Uterus (tissue), 2 donors: ENCODE results near the gene IL16.
"Not testable (repeated sequence)": the region's sequence is repeated elsewhere in the genome, so short reads cannot be mapped to it uniquely, and the experiment has no call there.

ENCODE experiments used
- POLR2A ChIP-seq, 2 donors: fragments of 450-650 bp; IDR thresholded peaks; one replicate each; pipeline ENCODE4 v1.6.1; 2016; ENCODE audit warnings: antibody characterized with exemption in 2 of 2, mild to moderate bottlenecking in 1 of 2, moderate library complexity in 1 of 2
- TF ChIP-seq, protein P1 (sequence below), 4 experiments: fragments of 200-600 bp in 2 of 4; fragments of 450-650 bp in 2 of 4; sonication (generic) in 2 of 4; IDR thresholded peaks; one replicate each; pipeline ENCODE4 v1.5.1; 2016 to 2019; ENCODE audit warnings: antibody characterized with exemption in 4 of 4, mild to moderate bottlenecking in 2 of 4, moderate library complexity in 1 of 4

- TF ChIP-seq, protein P1, sequence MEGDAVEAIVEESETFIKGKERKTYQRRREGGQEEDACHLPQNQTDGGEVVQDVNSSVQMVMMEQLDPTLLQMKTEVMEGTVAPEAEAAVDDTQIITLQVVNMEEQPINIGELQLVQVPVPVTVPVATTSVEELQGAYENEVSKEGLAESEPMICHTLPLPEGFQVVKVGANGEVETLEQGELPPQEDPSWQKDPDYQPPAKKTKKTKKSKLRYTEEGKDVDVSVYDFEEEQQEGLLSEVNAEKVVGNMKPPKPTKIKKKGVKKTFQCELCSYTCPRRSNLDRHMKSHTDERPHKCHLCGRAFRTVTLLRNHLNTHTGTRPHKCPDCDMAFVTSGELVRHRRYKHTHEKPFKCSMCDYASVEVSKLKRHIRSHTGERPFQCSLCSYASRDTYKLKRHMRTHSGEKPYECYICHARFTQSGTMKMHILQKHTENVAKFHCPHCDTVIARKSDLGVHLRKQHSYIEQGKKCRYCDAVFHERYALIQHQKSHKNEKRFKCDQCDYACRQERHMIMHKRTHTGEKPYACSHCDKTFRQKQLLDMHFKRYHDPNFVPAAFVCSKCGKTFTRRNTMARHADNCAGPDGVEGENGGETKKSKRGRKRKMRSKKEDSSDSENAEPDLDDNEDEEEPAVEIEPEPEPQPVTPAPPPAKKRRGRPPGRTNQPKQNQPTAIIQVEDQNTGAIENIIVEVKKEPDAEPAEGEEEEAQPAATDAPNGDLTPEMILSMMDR (IDR thresholded peaks at IDR 0.05) = not testable (repeated sequence)
- not testable (repeated sequence) for TF ChIP-seq POLR2A (IDR thresholded peaks at IDR 0.05)
These were observed 152.0 kb downstream of the IL16 start for GRCh38 chr15:81348691-81349090.
